Measurements from ENCODE around the gene CNN3.

CNN3 gene

DNA sequence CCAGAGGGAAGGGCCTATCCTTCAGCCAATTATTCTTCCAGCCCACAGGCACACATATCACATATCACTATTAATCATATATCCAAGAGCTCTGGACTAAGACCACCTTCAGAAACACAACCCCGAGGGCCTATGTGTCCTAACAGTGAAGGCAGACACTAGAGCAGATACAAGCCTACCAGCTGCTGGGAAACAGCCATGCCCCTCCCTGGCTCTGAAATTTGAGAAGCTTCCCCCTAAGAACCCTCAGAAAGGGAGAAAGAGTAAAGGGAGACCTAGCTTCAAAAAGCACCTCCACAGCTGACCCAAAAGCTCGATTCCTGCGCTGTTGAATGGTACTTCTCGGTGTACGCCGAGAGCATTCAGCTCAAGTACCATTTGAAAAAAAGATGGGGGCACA is 17.4 kb downstream of the CNN3 start (continued):
- TF ChIP-seq, protein P1, sequence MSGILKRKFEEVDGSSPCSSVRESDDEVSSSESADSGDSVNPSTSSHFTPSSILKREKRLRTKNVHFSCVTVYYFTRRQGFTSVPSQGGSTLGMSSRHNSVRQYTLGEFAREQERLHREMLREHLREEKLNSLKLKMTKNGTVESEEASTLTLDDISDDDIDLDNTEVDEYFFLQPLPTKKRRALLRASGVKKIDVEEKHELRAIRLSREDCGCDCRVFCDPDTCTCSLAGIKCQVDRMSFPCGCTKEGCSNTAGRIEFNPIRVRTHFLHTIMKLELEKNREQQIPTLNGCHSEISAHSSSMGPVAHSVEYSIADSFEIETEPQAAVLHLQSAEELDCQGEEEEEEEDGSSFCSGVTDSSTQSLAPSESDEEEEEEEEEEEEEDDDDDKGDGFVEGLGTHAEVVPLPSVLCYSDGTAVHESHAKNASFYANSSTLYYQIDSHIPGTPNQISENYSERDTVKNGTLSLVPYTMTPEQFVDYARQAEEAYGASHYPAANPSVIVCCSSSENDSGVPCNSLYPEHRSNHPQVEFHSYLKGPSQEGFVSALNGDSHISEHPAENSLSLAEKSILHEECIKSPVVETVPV (CRISPR knock-in tag; IDR thresholded peaks at IDR 0.05): no peak

GRCh38 chr1:94908965-94909364 is 17.9 kb downstream of the CNN3 start:
- TF ChIP-seq CSDC2 (CRISPR knock-in tag; IDR thresholded peaks at IDR 0.05): no peak
- TF ChIP-seq ZFP30 (CRISPR knock-in tag; IDR thresholded peaks at IDR 0.05): no peak
- TF ChIP-seq BACH2 (CRISPR knock-in tag; IDR thresholded peaks at IDR 0.05; ENCODE audit: borderline replicate concordance): no peak
- TF ChIP-seq ISL1 (CRISPR knock-in tag; IDR thresholded peaks at IDR 0.05): no peak
- TF ChIP-seq ZNF8 (CRISPR knock-in tag; IDR thresholded peaks at IDR 0.05): no peak
- no peak for TF ChIP-seq TOX (CRISPR knock-in tag; IDR thresholded peaks at IDR 0.05; ENCODE audit: borderline replicate concordance)
- no peak for TF ChIP-seq ZFP3 (CRISPR knock-in tag; IDR thresholded peaks at IDR 0.05)
- no peak for TF ChIP-seq ZC3H10 (CRISPR knock-in tag; IDR thresholded peaks at IDR 0.05)
- TF ChIP-seq, protein P1 (CRISPR knock-in tag; IDR thresholded peaks at IDR 0.05): no peak
- no peak for ATAC-seq

DNA sequence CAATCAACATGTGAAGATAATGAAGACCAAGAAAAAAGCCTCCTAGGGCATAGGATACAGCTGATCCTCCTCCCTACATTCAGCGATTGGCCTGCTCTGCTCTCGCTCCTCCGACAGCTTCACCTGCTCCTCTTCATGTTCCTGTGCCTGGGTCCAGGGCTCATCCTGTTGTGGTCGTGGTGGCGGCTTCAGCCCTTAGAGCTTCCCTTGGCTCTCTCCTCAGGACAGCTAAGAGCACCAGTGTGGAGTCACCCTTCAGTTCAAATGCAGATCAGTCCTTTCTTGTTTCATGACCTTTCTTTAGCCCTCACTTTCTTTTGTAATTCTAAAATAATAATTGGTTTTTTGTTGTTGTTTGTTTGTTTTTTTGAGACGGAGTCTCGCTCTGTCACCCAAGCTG is 18.7 kb downstream of the CNN3 start:
- TF ChIP-seq ZNF70 (CRISPR knock-in tag; IDR thresholded peaks at IDR 0.05) (no peak), PATZ1 (CRISPR knock-in tag; IDR thresholded peaks at IDR 0.05; ENCODE audit: borderline replicate concordance) (no peak), ZNF8 (CRISPR knock-in tag; IDR thresholded peaks at IDR 0.05) (no peak), ZNF565 (CRISPR knock-in tag; conservative IDR thresholded peaks at IDR 0.05; ENCODE audit: low read depth) (no peak), ZC3H10 (CRISPR knock-in tag; IDR thresholded peaks at IDR 0.05) (no peak), TCF4 (CRISPR knock-in tag; IDR thresholded peaks at IDR 0.05; ENCODE audit: borderline replicate concordance) (no peak), SNAI2 (CRISPR knock-in tag; IDR thresholded peaks at IDR 0.05) (no peak), PPARA (CRISPR knock-in tag; IDR thresholded peaks at IDR 0.05; ENCODE audit: borderline replicate concordance) (no peak), ZFP3 (CRISPR knock-in tag; IDR thresholded peaks at IDR 0.05) (no peak), OSR1 (CRISPR knock-in tag; IDR thresholded peaks at IDR 0.05) (no peak), TOX (CRISPR knock-in tag; IDR thresholded peaks at IDR 0.05; ENCODE audit: borderline replicate concordance) (no peak)
- TF ChIP-seq, protein P1 (CRISPR knock-in tag; IDR thresholded peaks at IDR 0.05): no peak
- TF ChIP-seq, protein P2, sequence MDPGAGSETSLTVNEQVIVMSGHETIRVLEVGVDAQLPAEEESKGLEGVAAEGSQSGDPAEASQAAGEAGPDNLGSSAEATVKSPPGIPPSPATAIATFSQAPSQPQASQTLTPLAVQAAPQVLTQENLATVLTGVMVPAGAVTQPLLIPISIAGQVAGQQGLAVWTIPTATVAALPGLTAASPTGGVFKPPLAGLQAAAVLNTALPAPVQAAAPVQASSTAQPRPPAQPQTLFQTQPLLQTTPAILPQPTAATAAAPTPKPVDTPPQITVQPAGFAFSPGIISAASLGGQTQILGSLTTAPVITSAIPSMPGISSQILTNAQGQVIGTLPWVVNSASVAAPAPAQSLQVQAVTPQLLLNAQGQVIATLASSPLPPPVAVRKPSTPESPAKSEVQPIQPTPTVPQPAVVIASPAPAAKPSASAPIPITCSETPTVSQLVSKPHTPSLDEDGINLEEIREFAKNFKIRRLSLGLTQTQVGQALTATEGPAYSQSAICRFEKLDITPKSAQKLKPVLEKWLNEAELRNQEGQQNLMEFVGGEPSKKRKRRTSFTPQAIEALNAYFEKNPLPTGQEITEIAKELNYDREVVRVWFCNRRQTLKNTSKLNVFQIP (CRISPR knock-in tag; IDR thresholded peaks at IDR 0.05; ENCODE audit: borderline replicate concordance, low read depth): no peak
- TF ChIP-seq, protein P3, sequence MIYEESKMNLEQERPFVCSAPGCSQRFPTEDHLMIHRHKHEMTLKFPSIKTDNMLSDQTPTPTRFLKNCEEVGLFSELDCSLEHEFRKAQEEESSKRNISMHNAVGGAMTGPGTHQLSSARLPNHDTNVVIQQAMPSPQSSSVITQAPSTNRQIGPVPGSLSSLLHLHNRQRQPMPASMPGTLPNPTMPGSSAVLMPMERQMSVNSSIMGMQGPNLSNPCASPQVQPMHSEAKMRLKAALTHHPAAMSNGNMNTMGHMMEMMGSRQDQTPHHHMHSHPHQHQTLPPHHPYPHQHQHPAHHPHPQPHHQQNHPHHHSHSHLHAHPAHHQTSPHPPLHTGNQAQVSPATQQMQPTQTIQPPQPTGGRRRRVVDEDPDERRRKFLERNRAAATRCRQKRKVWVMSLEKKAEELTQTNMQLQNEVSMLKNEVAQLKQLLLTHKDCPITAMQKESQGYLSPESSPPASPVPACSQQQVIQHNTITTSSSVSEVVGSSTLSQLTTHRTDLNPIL (CRISPR knock-in tag; IDR thresholded peaks at IDR 0.05; ENCODE audit: low read depth): no peak
- ATAC-seq: no peak

GRCh38 chr1:94907136-94907535 is 19.8 kb downstream of the CNN3 start:
- peak; percentile 37 for TF ChIP-seq ISL1 (CRISPR knock-in tag; IDR thresholded peaks at IDR 0.05)
- TF ChIP-seq SNAI2 (CRISPR knock-in tag; IDR thresholded peaks at IDR 0.05): no peak

More at GRCh38 chr1:94907136-94907535, 19.8 kb downstream of the CNN3 start:
- ATAC-seq: peak; percentile 35; the same call in 2 of the 3 replicates

Measured in SK-N-SH treated with all-trans-retinoic acid at 6 μM for 48 hours (cell line).